ENCODE data around the gene CLTCL1.
A peak's percentile ranks its signal among the peaks of the same experiment; 100 is the strongest.

CLTCL1 gene

GRCh38 chr22:19195796-19196731 lies 95.5 kb downstream of the CLTCL1 start:
- no peak for DNase-seq (ENCODE audit: low spot score)

- DNase-seq (ENCODE audit: low spot score) = no peak
Measured at GRCh38 chr22:19194766-19195536, 96.6 kb downstream of the CLTCL1 start.

GRCh38 chr22:19193879-19194278 lies 97.6 kb downstream of the CLTCL1 start:
- DNase-seq (ENCODE audit: low spot score) = no peak

- DNase-seq (ENCODE audit: low spot score) = no peak
Measured at GRCh38 chr22:19187716-19188563, 103.6 kb downstream of the CLTCL1 start.

- DNase-seq (ENCODE audit: low spot score) = no peak
Measured at GRCh38 chr22:19184276-19184997, 107.1 kb downstream of the CLTCL1 start.

- DNase-seq (ENCODE audit: low spot score) = no peak
Measured at GRCh38 chr22:19183216-19183615, 108.3 kb downstream of the CLTCL1 start.

GRCh38 chr22:19182472-19183157 lies 108.9 kb downstream of the CLTCL1 start:
- no peak for DNase-seq (ENCODE audit: low spot score)

GRCh38 chr22:19181786-19182471 lies 109.6 kb downstream of the CLTCL1 start:
- DNase-seq (ENCODE audit: low spot score) = no peak

- no peak for DNase-seq (ENCODE audit: low spot score)
Measured at GRCh38 chr22:19180740-19181410, 110.6 kb downstream of the CLTCL1 start.

- no peak for DNase-seq (ENCODE audit: low spot score)
Measured at GRCh38 chr22:19180234-19180633, 111.3 kb downstream of the CLTCL1 start.

GRCh38 chr22:19179497-19180048 lies 111.9 kb downstream of the CLTCL1 start:
- DNase-seq (ENCODE audit: low spot score) = peak; percentile 57

GRCh38 chr22:19178657-19179496 lies 112.6 kb downstream of the CLTCL1 start, which contains the start of gene SLC25A1:
Gene SLC25A1 (minus strand): TSS chr22:19178736. CDS start chr22:19178673, 63 bp downstream.
- peak; percentile 89 for DNase-seq (ENCODE audit: low spot score)

- peak; percentile 31 for DNase-seq (ENCODE audit: low spot score)
Measured at GRCh38 chr22:19178065-19178656, 113.4 kb downstream of the CLTCL1 start.

- no peak for DNase-seq (ENCODE audit: low spot score)
Measured at GRCh38 chr22:19177164-19178064, 114.1 kb downstream of the CLTCL1 start.

- DNase-seq (ENCODE audit: low spot score) = no peak
Measured at GRCh38 chr22:19176732-19177131, 114.8 kb downstream of the CLTCL1 start.

- DNase-seq (ENCODE audit: low spot score) = no peak
Measured at GRCh38 chr22:19176175-19176643, 115.3 kb downstream of the CLTCL1 start.
